ENCODE results near the gene INPP5F. TPM values are rescaled to one million over a fixed set of nuclear protein-coding genes. Genes with fewer than 3 reads are reported as not detected.
A peak's percentile ranks its signal among the peaks of the same experiment; 100 is the strongest.

INPP5F gene
- total and polyA plus RNA-seq, 12 donors: 4.0 to 13.3 (median 6.4) TPM

DNA sequence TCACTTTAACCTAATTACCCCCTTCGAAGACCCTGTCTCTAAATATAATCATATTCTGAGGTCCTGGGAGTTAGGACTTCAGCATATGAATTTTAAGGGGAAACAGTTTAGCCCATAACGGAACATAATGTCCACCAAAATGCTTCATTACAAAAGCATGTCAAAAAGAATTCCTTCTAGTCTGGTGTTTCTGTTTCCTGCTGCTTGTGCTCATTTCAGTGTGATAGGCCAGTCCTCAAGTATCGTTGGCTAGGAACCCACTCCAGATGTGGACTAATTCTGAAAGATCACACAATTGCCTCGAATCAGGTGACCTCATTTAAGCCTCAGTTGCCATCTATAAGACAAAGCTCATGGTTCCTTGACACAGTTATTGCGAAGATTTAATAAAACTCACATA lies 29.6 kb downstream of the INPP5F start:
- Histone ChIP-seq H3K27ac (no peak overlapping the region), H3K9me3 (no peaks in the 10 kb centered on the region), H3K4me1 (peaks cover 0 to 13% (median 7%) of the 10 kb centered on the region in 9 donors), H3K36me3 (peaks cover 0 to 3% (median 0%) of the 10 kb centered on the region in 9 donors), H3K4me3 (no peak overlapping the region), H3K27me3 (no peaks in the 10 kb centered on the region)
- TF ChIP-seq, protein P1, sequence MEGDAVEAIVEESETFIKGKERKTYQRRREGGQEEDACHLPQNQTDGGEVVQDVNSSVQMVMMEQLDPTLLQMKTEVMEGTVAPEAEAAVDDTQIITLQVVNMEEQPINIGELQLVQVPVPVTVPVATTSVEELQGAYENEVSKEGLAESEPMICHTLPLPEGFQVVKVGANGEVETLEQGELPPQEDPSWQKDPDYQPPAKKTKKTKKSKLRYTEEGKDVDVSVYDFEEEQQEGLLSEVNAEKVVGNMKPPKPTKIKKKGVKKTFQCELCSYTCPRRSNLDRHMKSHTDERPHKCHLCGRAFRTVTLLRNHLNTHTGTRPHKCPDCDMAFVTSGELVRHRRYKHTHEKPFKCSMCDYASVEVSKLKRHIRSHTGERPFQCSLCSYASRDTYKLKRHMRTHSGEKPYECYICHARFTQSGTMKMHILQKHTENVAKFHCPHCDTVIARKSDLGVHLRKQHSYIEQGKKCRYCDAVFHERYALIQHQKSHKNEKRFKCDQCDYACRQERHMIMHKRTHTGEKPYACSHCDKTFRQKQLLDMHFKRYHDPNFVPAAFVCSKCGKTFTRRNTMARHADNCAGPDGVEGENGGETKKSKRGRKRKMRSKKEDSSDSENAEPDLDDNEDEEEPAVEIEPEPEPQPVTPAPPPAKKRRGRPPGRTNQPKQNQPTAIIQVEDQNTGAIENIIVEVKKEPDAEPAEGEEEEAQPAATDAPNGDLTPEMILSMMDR (IDR thresholded peaks at IDR 0.05): no peak
- DNase-seq: no peak
- ATAC-seq: no peak
- intact Hi-C loops (cut with DNase I): loop anchor here in 3 of 10 donors (10.0 kb wide), 3 partner anchors 89 to 579 kb away; no protein-coding TSS in a partner anchor
- 90 to 91% methylated on average over 5 of the region's 5 CpGs for WGBS, 2 donors

- intact Hi-C loops (cut with DNase I): loop anchor here in 3 of 10 donors (10.0 kb wide), 3 partner anchors 86 to 576 kb away; no protein-coding TSS in a partner anchor
- peaks cover 0 to 3% (median 0%) of the 10 kb centered on the region in 9 donors for H3K36me3 ChIP-seq
- no peak for ATAC-seq
- 92 to 96% methylated on average over 5 of the region's 5 CpGs for WGBS, 2 donors
- no peak overlapping the region for H3K27ac ChIP-seq
- no peaks in the 10 kb centered on the region for H3K9me3 ChIP-seq
- H3K4me1 ChIP-seq: no peaks in the 10 kb centered on the region
- H3K27me3 ChIP-seq: no peaks in the 10 kb centered on the region
- no peak for DNase-seq
- TF ChIP-seq, protein P1 (IDR thresholded peaks at IDR 0.05): no peak
- H3K4me3 ChIP-seq: no peak overlapping the region
These were observed 32.8 kb downstream of the INPP5F start for GRCh38 chr10:119758448-119759195.

GRCh38 chr10:119759832-119760231 lies 34.0 kb downstream of the INPP5F start:
- no peak overlapping the region for H3K27ac ChIP-seq

GRCh38 chr10:119761106-119761505 lies 35.3 kb downstream of the INPP5F start:
- Histone ChIP-seq H3K27ac (no peak overlapping the region), H3K27me3 (no peaks in the 10 kb centered on the region), H3K9me3 (no peaks in the 10 kb centered on the region), H3K4me3 (no peak overlapping the region), H3K36me3 (peaks cover 0 to 3% (median 0%) of the 10 kb centered on the region in 9 donors), H3K4me1 (no peaks in the 10 kb centered on the region)
- WGBS, 2 donors: 86 to 93% methylated on average over 3 of the region's 3 CpGs
- DNase-seq (no peak), ATAC-seq (peak in 1 of 8 donors; percentile 39)
- TF ChIP-seq, protein P1 (IDR thresholded peaks at IDR 0.05): no peak
- intact Hi-C loops (cut with DNase I): no loop called here

More at GRCh38 chr10:119759832-119760231, 34.0 kb downstream of the INPP5F start:
- H3K9me3 ChIP-seq: no peaks in the 10 kb centered on the region
- DNase-seq (no peak), ATAC-seq (no peak)
- intact Hi-C loops (cut with DNase I): loop anchor here in 3 of 10 donors (10.0 kb wide), 3 partner anchors 85 to 575 kb away; no protein-coding TSS in a partner anchor
- peaks cover 0 to 3% (median 0%) of the 10 kb centered on the region in 9 donors for H3K36me3 ChIP-seq
- H3K4me3 ChIP-seq: no peak overlapping the region
- H3K27me3 ChIP-seq: no peaks in the 10 kb centered on the region
- 87 to 92% methylated on average over 5 of the region's 5 CpGs for WGBS, 2 donors
- no peaks in the 10 kb centered on the region for H3K4me1 ChIP-seq
- TF ChIP-seq, protein P1 (IDR thresholded peaks at IDR 0.05): no peak
